ENCODE data around the gene ECT2L.

- TF ChIP-seq POLR2A (IDR thresholded peaks at IDR 0.05; ENCODE audit: low read depth, low read length) = no peak
- TF ChIP-seq POLR2AphosphoS5 (IDR thresholded peaks at IDR 0.05; ENCODE audit: low read depth, low read length) = no peak
- TF ChIP-seq TAF1 (IDR thresholded peaks at IDR 0.05; ENCODE audit: low read depth, low read length) = no peak
Observed at GRCh38 chr6:138897031-138897430, 101.1 kb downstream of the ECT2L start.

Measured in GM12891 (cell line).